OCI-LY3 (cell line): Measurements from ENCODE around the gene TMEM272.

ENCODE experiments used
- H2AFZ ChIP-seq: fragments of 200-600, 300-600 bp; shearing (Covaris generic); 2 replicates; pipeline ENCODE4 v1.6.0; 2014; ENCODE audit warnings: antibody characterized with exemption, low read depth, low read length
- H3K27ac ChIP-seq: fragments of 200-600, 300-600 bp; sonication (generic); 2 replicates; pipeline ENCODE4 v1.5.1; 2014; ENCODE audit warnings: mild to moderate bottlenecking, low read length, moderate library complexity, mixed read lengths
- H3K27me3 ChIP-seq: fragments of 200-600, 300-600 bp; sonication (generic); 2 replicates; pipeline ENCODE4 v1.6.1; 2014; ENCODE audit warnings: low read depth, low read length, mixed read lengths
- H3K36me3 ChIP-seq: fragments of 200-600, 300-600 bp; sonication (generic); replicated peaks from 2 replicates; pipeline ENCODE3; 2014; ENCODE audit warnings: low read depth, low read length, mixed read lengths
- H3K4me1 ChIP-seq: fragments of 300-600, 200-600 bp; sonication (generic); 2 replicates; pipeline ENCODE4 v1.6.1; 2014; ENCODE audit warnings: low read length, mixed read lengths
- H3K4me2 ChIP-seq: fragments of 200-600, 300-600 bp; sonication (generic); 2 replicates; pipeline ENCODE4 v1.6.1; 2014; ENCODE audit warnings: low read length, mixed read lengths
- H3K4me3 ChIP-seq: fragments of 300-600, 200-600 bp; sonication (generic); 2 replicates; pipeline ENCODE4 v1.5.1; 2014; ENCODE audit warnings: antibody characterized with exemption, mild to moderate bottlenecking, low read length, moderate library complexity
- H3K79me2 ChIP-seq: fragments of 300-600, 200-600 bp; shearing (Covaris generic); 2 replicates; pipeline ENCODE4 v1.6.1; 2014; ENCODE audit warnings: mild to moderate bottlenecking, low read length, mixed read lengths
- H3K9ac ChIP-seq: fragments of 300-600, 200-600 bp; shearing (Covaris generic); 2 replicates; pipeline ENCODE4 v1.6.0; 2014; ENCODE audit warnings: mild to moderate bottlenecking, low read length, moderate library complexity
- H3K9me3 ChIP-seq: fragments of 200-600, 300-600 bp; shearing (Covaris generic); 2 replicates; pipeline ENCODE4 v1.6.1; 2014; ENCODE audit warnings: low read length, mixed read lengths; ENCODE audit not compliant: insufficient read depth
- H4K20me1 ChIP-seq: fragments of 200-600, 300-600 bp; sonication (generic); 2 replicates; pipeline ENCODE4 v1.6.1; 2016; ENCODE audit warnings: low read length, mixed read lengths; ENCODE audit not compliant: insufficient read depth
- CTCF ChIP-seq: fragments of 200-600, 300-600 bp; sonication (generic); IDR thresholded peaks from 2 replicates; pipeline ENCODE4 v1.5.1; 2014; ENCODE audit warnings: antibody characterized with exemption, low read length, low read depth
- EZH2phosphoT487 ChIP-seq: fragments of 200-600 bp; shearing (Covaris generic); IDR thresholded peaks from 2 replicates; pipeline ENCODE4 v1.6.1; 2018; ENCODE audit warnings: antibody characterized with exemption, mixed run types, low read depth

TMEM272 gene

GRCh38 chr13:51797664-51798488 lies 47.1 kb downstream of the TMEM272 start:
- Histone ChIP-seq H3K27me3 (no peaks in the 10 kb centered on the region), H3K4me3 (no peak overlapping the region), H4K20me1 (no peaks in the 10 kb centered on the region), H2AFZ (no peak overlapping the region), H3K4me1 (peaks cover 63% of the 10 kb centered on the region), H3K9ac (no peak overlapping the region), H3K36me3 (peaks cover 2% of the 10 kb centered on the region), H3K9me3 (no peaks in the 10 kb centered on the region), H3K4me2 (peak overlapping the region; percentile 37), H3K79me2 (peaks cover 5% of the 10 kb centered on the region; the same call in 1 of the 2 replicates), H3K27ac (no peak overlapping the region)
- TF ChIP-seq CTCF (peak; percentile 85), EZH2phosphoT487 (no peak)

GRCh38 chr13:51796546-51796945 lies 48.4 kb downstream of the TMEM272 start:
- H4K20me1 ChIP-seq, result no peaks in the 10 kb centered on the region
- H3K4me2 ChIP-seq, result peak overlapping the region; percentile 37
- no peaks in the 10 kb centered on the region for H3K27me3 ChIP-seq
- no peak overlapping the region for H2AFZ ChIP-seq
- H3K9ac ChIP-seq, result no peak overlapping the region
- no peaks in the 10 kb centered on the region for H3K79me2 ChIP-seq
- no peak overlapping the region for H3K27ac ChIP-seq
- TF ChIP-seq CTCF (no peak), EZH2phosphoT487 (no peak)
- H3K4me1 ChIP-seq, result peaks cover 52% of the 10 kb centered on the region
- no peak overlapping the region; the same call in 1 of the 2 replicates for H3K4me3 ChIP-seq
- H3K9me3 ChIP-seq, result no peaks in the 10 kb centered on the region
- peaks cover 2% of the 10 kb centered on the region for H3K36me3 ChIP-seq

- Histone ChIP-seq H3K9ac (no peak overlapping the region), H3K79me2 (no peaks in the 10 kb centered on the region), H4K20me1 (no peaks in the 10 kb centered on the region), H3K4me1 (peaks cover 50% of the 10 kb centered on the region), H3K4me2 (no peak overlapping the region), H2AFZ (no peak overlapping the region), H3K27me3 (no peaks in the 10 kb centered on the region), H3K27ac (no peak overlapping the region), H3K9me3 (no peaks in the 10 kb centered on the region), H3K36me3 (peaks cover 2% of the 10 kb centered on the region), H3K4me3 (no peak overlapping the region)
- TF ChIP-seq CTCF, result no peak
- no peak for TF ChIP-seq EZH2phosphoT487
These were observed 49.6 kb downstream of the TMEM272 start for GRCh38 chr13:51795419-51795818.

- Histone ChIP-seq H4K20me1 (no peaks in the 10 kb centered on the region), H3K27ac (peak overlapping the region; percentile 86; the same call in 1 of the 2 replicates), H3K36me3 (peaks cover 2% of the 10 kb centered on the region), H3K4me3 (no peak overlapping the region), H2AFZ (no peak overlapping the region), H3K79me2 (no peaks in the 10 kb centered on the region), H3K27me3 (no peaks in the 10 kb centered on the region), H3K4me1 (peaks cover 50% of the 10 kb centered on the region), H3K9ac (no peak overlapping the region), H3K4me2 (peak overlapping the region; percentile 5; the same call in 1 of the 2 replicates), H3K9me3 (no peaks in the 10 kb centered on the region)
- TF ChIP-seq CTCF (no peak), EZH2phosphoT487 (no peak)
These were observed 50.0 kb downstream of the TMEM272 start for GRCh38 chr13:51794964-51795363.
